Activated T-helper 2 cell treated with anti-CD3 and anti-CD28 coated beads, Interferon-gamma antibody, Interleukin-2, Interleukin-4, amounts not matched to agents 10 μg/mL and 5 μg/mL and 100 μg/mL, durations not matched to agents 14 hours and 24 hours and 36 hours (primary cell): ENCODE results near the gene TMEM30A. TPM values are rescaled to one million over a fixed set of nuclear protein-coding genes. Genes with fewer than 3 reads are reported as not detected.

Experiments
- DNase-seq: peaks from one replicate; pipeline ENCODE4 v3.0.0; 2021; ENCODE audit warnings: low spot score
- H3K27ac Mint-ChIP-seq: one replicate; pipeline ENCODE4 v1.8.0; 2021; ENCODE audit warnings: mixed read lengths
- H3K27me3 Mint-ChIP-seq: one replicate; pipeline ENCODE4 v1.8.0; 2021; ENCODE audit warnings: low read depth, mixed read lengths
- H3K36me3 Mint-ChIP-seq: one replicate; pipeline ENCODE4 v1.8.0; 2021; ENCODE audit warnings: low read depth, mixed read lengths
- H3K4me1 Mint-ChIP-seq: one replicate; pipeline ENCODE4 v1.8.0; 2021; ENCODE audit warnings: low read depth, mixed read lengths
- H3K4me3 Mint-ChIP-seq: one replicate; pipeline ENCODE4 v1.8.0; 2021; ENCODE audit warnings: low read depth, mild to moderate bottlenecking, moderate library complexity, mixed read lengths
- H3K9me3 Mint-ChIP-seq: one replicate; pipeline ENCODE4 v1.8.0; 2021; ENCODE audit warnings: mixed read lengths
- intact Hi-C: fragments of 100-400 bp; cut with micrococcal nuclease; formaldehyde crosslinking; loops from one replicate; pipeline ENCODE4 v1.15.1; 2023
- total RNA-seq: library from RNA; stranded (reverse); gene quantifications from 2 replicates; pipeline ENCODE4 v1.2.3, GENCODE V29; 2022

Gene TMEM30A
- total RNA-seq, 1 donor from 2014 or later: 61.6 TPM

DNA sequence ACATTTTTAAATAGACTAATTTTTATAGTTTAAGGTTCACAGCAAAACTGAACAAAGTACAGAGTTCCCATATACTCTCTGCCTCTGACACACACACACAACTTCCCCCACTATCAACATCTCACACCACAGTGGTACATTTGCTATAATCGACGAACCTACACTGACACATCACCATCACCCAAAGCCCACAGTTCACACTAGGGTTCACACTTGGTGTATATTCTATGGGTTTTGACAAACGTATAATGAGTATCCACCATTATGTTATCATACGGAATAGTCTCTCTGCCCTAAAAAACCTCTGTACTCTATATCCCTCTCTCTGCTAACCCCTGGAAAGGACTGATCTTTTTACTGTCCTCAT, 15.6 kb downstream of the TMEM30A start:
- no peak for DNase-seq
- peaks cover 36% of the 10 kb centered on the region for H3K36me3 Mint-ChIP-seq
- H3K4me3 Mint-ChIP-seq: no peak overlapping the region
- no peaks in the 10 kb centered on the region for H3K27me3 Mint-ChIP-seq
- intact Hi-C loops: no loop called here
- H3K9me3 Mint-ChIP-seq: no peaks in the 10 kb centered on the region
- peaks cover 33% of the 10 kb centered on the region for H3K4me1 Mint-ChIP-seq
- H3K27ac Mint-ChIP-seq: no peak overlapping the region

- H3K9me3 Mint-ChIP-seq: no peaks in the 10 kb centered on the region
- no peaks in the 10 kb centered on the region for H3K27me3 Mint-ChIP-seq
- H3K4me1 Mint-ChIP-seq: peaks cover 30% of the 10 kb centered on the region
- no peak overlapping the region for H3K4me3 Mint-ChIP-seq
- H3K36me3 Mint-ChIP-seq: peaks cover 31% of the 10 kb centered on the region
- DNase-seq: no peak
- H3K27ac Mint-ChIP-seq: no peak overlapping the region
- intact Hi-C loops: no loop called here
These were observed 16.2 kb downstream of the TMEM30A start for GRCh38 chr6:75268121-75268987.

DNA sequence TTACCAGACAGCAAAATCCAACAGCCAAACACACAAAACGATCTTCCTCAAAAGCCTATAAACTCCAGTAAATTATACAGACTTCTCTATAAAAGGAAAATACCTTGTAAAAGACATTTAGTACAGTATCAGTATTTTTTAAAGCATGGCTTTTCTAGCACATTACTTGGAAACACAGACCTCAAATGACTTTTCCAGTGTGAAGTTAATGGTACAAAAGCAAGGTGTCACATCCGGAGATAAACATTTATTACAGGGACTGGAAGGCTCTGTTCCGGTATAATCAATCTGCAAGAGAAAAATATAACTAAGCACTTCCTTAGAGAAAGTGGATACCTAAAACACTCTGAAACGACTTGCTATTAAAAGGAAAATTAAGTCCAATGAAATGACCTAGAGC, 17.1 kb downstream of the TMEM30A start:
- Mint-ChIP-seq H3K9me3 (no peaks in the 10 kb centered on the region), H3K27me3 (no peaks in the 10 kb centered on the region), H3K4me1 (peaks cover 27% of the 10 kb centered on the region), H3K27ac (no peak overlapping the region), H3K4me3 (no peak overlapping the region), H3K36me3 (peaks cover 28% of the 10 kb centered on the region)
- intact Hi-C loops: loop anchor here (2.0 kb wide), 1 partner anchor 17 kb away; the partner anchor contains the start of gene TMEM30A
- no peak for DNase-seq

DNA sequence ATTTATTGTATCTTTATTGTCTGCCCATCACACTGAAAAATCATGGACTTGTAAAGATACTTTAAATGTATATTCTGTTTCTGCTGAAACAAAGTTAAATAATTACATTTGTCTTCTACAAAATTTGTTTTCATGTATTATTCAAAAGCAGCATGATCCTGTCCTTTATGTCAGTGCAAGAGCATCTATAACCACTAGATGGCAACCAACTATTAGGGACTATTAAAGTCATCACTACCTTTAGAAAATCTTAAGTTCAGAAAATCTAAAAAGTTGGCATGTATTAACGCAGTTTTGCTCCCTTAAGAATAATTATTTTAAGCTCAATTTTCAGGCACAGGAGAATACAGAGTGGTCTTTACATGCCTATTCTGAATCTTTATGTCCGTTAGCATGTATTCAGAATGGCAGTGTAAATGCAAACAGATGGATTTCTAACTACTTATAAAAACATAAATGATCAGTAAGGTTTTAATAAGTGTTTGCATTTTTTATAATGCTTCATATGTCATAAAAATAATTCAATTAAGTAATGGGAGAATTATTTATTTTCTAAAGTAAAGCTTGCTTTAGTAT, 17.8 kb downstream of the TMEM30A start:
- peaks cover 22% of the 10 kb centered on the region for H3K36me3 Mint-ChIP-seq
- peaks cover 22% of the 10 kb centered on the region for H3K4me1 Mint-ChIP-seq
- H3K27ac Mint-ChIP-seq: no peak overlapping the region
- no peaks in the 10 kb centered on the region for H3K27me3 Mint-ChIP-seq
- H3K9me3 Mint-ChIP-seq: no peaks in the 10 kb centered on the region
- DNase-seq: no peak
- intact Hi-C loops: loop anchor here (1.0 to 2.0 kb wide), 2 partner anchors 18 to 259 kb away; partner anchors contain the start of gene TMEM30A
- no peak overlapping the region for H3K4me3 Mint-ChIP-seq

- H3K27ac Mint-ChIP-seq: no peak overlapping the region
- no peaks in the 10 kb centered on the region for H3K27me3 Mint-ChIP-seq
- H3K9me3 Mint-ChIP-seq: no peaks in the 10 kb centered on the region
- peaks cover 25% of the 10 kb centered on the region for H3K36me3 Mint-ChIP-seq
- no peak overlapping the region for H3K4me3 Mint-ChIP-seq
- no peak for DNase-seq
- peaks cover 11% of the 10 kb centered on the region for H3K4me1 Mint-ChIP-seq
- intact Hi-C loops: no loop called here
These were observed 21.2 kb downstream of the TMEM30A start for GRCh38 chr6:75263401-75263750.

- Mint-ChIP-seq H3K36me3 (peaks cover 27% of the 10 kb centered on the region), H3K9me3 (no peaks in the 10 kb centered on the region), H3K4me1 (peaks cover 11% of the 10 kb centered on the region), H3K4me3 (no peak overlapping the region), H3K27ac (no peak overlapping the region), H3K27me3 (no peaks in the 10 kb centered on the region)
- no peak for DNase-seq
- intact Hi-C loops: no loop called here
These were observed 21.7 kb downstream of the TMEM30A start for GRCh38 chr6:75262716-75263400.

- Mint-ChIP-seq H3K36me3 (peaks cover 40% of the 10 kb centered on the region), H3K4me3 (no peak overlapping the region), H3K4me1 (peaks cover 3% of the 10 kb centered on the region), H3K27me3 (no peaks in the 10 kb centered on the region), H3K27ac (no peak overlapping the region), H3K9me3 (no peaks in the 10 kb centered on the region)
- intact Hi-C loops: no loop called here
- DNase-seq: no peak
These were observed 23.3 kb downstream of the TMEM30A start for GRCh38 chr6:75261299-75261698.

- H3K27ac Mint-ChIP-seq: no peak overlapping the region
- peaks cover 46% of the 10 kb centered on the region for H3K36me3 Mint-ChIP-seq
- intact Hi-C loops: no loop called here
- no peaks in the 10 kb centered on the region for H3K27me3 Mint-ChIP-seq
- no peak overlapping the region for H3K4me3 Mint-ChIP-seq
- DNase-seq: no peak
- H3K4me1 Mint-ChIP-seq: peaks cover 2% of the 10 kb centered on the region
- no peaks in the 10 kb centered on the region for H3K9me3 Mint-ChIP-seq
These were observed 27.1 kb downstream of the TMEM30A start for GRCh38 chr6:75257343-75258087.

- Mint-ChIP-seq H3K4me3 (no peak overlapping the region), H3K27me3 (peaks cover 10% of the 10 kb centered on the region), H3K36me3 (peaks cover 15% of the 10 kb centered on the region), H3K27ac (no peak overlapping the region), H3K9me3 (no peaks in the 10 kb centered on the region), H3K4me1 (peaks cover 4% of the 10 kb centered on the region)
- intact Hi-C loops: no loop called here
- no peak for DNase-seq
These were observed 34.0 kb downstream of the TMEM30A start for GRCh38 chr6:75250552-75250951.

DNA sequence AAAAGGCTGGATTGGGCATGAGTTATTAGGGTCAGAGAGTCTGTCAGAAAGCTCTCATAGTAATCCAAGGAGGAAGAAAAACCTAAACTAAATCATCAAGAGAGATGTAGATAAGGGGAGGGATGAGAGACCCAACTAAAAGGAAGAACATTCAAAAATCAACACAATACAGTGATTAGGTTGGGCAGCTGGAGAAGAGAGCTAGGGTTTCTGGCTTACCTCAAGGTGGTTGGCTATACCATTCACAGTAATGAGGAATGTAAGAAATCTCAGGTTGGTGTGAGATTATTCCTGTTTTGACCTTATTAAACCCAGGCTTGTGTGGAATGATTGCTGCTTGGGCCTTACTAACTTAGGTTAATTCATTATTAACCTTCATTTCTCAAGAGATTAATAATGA, 34.8 kb downstream of the TMEM30A start:
- no peaks in the 10 kb centered on the region for H3K9me3 Mint-ChIP-seq
- DNase-seq: no peak
- H3K27me3 Mint-ChIP-seq: peaks cover 11% of the 10 kb centered on the region
- peaks cover 4% of the 10 kb centered on the region for H3K4me1 Mint-ChIP-seq
- intact Hi-C loops: no loop called here
- H3K27ac Mint-ChIP-seq: no peak overlapping the region
- H3K36me3 Mint-ChIP-seq: peaks cover 15% of the 10 kb centered on the region
- H3K4me3 Mint-ChIP-seq: no peak overlapping the region

- H3K36me3 Mint-ChIP-seq: peaks cover 16% of the 10 kb centered on the region
- peaks cover 12% of the 10 kb centered on the region for H3K4me1 Mint-ChIP-seq
- H3K9me3 Mint-ChIP-seq: no peaks in the 10 kb centered on the region
- H3K27me3 Mint-ChIP-seq: peaks cover 12% of the 10 kb centered on the region
- no peak for DNase-seq
- no peak overlapping the region for H3K27ac Mint-ChIP-seq
- intact Hi-C loops: no loop called here
- no peak overlapping the region for H3K4me3 Mint-ChIP-seq
These were observed 38.2 kb downstream of the TMEM30A start for GRCh38 chr6:75246386-75246785.

DNA sequence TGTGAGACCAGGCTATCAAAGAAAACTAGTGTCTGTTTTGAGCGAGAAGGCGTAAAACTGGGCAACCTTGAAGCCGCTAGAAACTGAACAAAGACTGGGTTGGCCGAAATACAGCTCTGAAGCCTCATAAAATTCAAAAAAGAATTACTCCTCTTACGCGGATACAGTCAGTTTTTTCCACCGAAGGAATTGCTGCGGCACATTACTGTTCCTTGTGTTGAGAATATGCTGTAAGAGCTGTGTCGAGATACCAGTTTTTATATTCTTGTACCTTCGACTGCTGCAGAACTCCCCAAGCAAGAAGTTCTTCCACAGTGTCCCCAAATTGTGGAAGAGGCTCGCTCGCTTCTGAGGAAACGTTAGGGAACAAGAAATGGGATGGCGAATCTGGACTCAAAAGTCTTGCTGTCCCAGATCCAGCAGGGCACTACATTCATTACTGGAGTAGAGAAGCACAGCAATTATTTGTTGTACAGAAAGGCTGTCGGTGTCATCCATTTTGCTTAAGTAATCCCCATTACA, 40.5 kb downstream of the TMEM30A start:
- no peak for DNase-seq

More for the DNA sequence above, 40.5 kb downstream of the TMEM30A start:
- Mint-ChIP-seq H3K4me3 (peak overlapping the region; percentile 97), H3K27ac (peak overlapping the region; percentile 97), H3K9me3 (no peaks in the 10 kb centered on the region), H3K27me3 (peaks cover 12% of the 10 kb centered on the region), H3K4me1 (peaks cover 18% of the 10 kb centered on the region), H3K36me3 (peaks cover 33% of the 10 kb centered on the region)
- intact Hi-C loops: loop anchor here (5.0 kb wide), 1 partner anchor 1722 kb away; the partner anchor contains the start of gene EEF1A1
